Lower lobe of right lung (tissue), 2 donors: Measurements from ENCODE around the gene SMIM30. TPM values are rescaled to one million over a fixed set of nuclear protein-coding genes. Genes with fewer than 3 reads are reported as not detected.

Experiments used
- ATAC-seq, 2 donors: fragments of 200-7000 bp; cut with Tn5 transposase; one replicate each; pipeline ENCODE4 v1.9.1; 2020 to 2022; ENCODE audit warnings: mild to moderate bottlenecking in 2 of 2, moderate library complexity in 2 of 2
- DNase-seq: peaks from one replicate; pipeline ENCODE4 v3.0.0-alpha.2; 2020
- H3K27ac ChIP-seq: fragments of 200-600 bp; one replicate; pipeline ENCODE4 v1.8.0; 2022
- H3K27me3 ChIP-seq: fragments of 200-600 bp; one replicate; pipeline ENCODE4 v1.8.0; 2022; ENCODE audit warnings: low read depth
- H3K36me3 ChIP-seq: fragments of 200-600 bp; one replicate; pipeline ENCODE4 v1.8.0; 2022; ENCODE audit warnings: mild to moderate bottlenecking
- H3K4me1 ChIP-seq: fragments of 200-600 bp; one replicate; pipeline ENCODE4 v1.8.0; 2022
- H3K4me3 ChIP-seq: fragments of 200-600 bp; one replicate; pipeline ENCODE4 v1.8.0; 2022; ENCODE audit warnings: mild to moderate bottlenecking
- H3K9me3 ChIP-seq: fragments of 200-600 bp; one replicate; pipeline ENCODE4 v1.8.0; 2022
- CTCF ChIP-seq: fragments of 200-600 bp; IDR thresholded peaks from one replicate; pipeline ENCODE4 v1.8.0; 2022; ENCODE audit warnings: antibody characterized with exemption, mild to moderate bottlenecking
- intact Hi-C: fragments of 100-400 bp; cut with DNase I; formaldehyde crosslinking; loops from one replicate; pipeline ENCODE4 v1.11.0; 2022
- total RNA-seq: library from RNA; stranded (reverse); fragmentation: NEBNext Ultra II Directional; extraction: Animal tissue kit (Norgen Biotek cat#: 25700); gene quantifications from one replicate; pipeline ENCODE4 v1.2.1, GENCODE V29; 2021
- donor health status: DM: no; HTN: yes; CAD: no; lungs with severe emphysema.

SMIM30 gene
- total RNA-seq, 1 donor from 2014 or later: 55.6 TPM

GRCh38 chr7:113144817-113145216 lies 26.5 kb upstream of the SMIM30 start:
- intact Hi-C loops: no loop called here
- ATAC-seq: no peak
- no peak for DNase-seq
- Histone ChIP-seq H3K27me3 (no peaks in the 10 kb centered on the region), H3K27ac (no peak overlapping the region), H3K9me3 (no peaks in the 10 kb centered on the region), H3K4me3 (no peak overlapping the region), H3K36me3 (no peaks in the 10 kb centered on the region), H3K4me1 (no peaks in the 10 kb centered on the region)
- no peak for TF ChIP-seq CTCF

- intact Hi-C loops: no loop called here
- ATAC-seq (no peak), DNase-seq (no peak)
- H3K4me3 ChIP-seq: no peak overlapping the region
- no peaks in the 10 kb centered on the region for H3K4me1 ChIP-seq
- H3K27me3 ChIP-seq: no peaks in the 10 kb centered on the region
- no peak overlapping the region for H3K27ac ChIP-seq
- H3K36me3 ChIP-seq: no peaks in the 10 kb centered on the region
- no peaks in the 10 kb centered on the region for H3K9me3 ChIP-seq
- no peak for TF ChIP-seq CTCF
These were observed 25.3 kb upstream of the SMIM30 start for GRCh38 chr7:113143486-113144257.

- Histone ChIP-seq H3K4me3 (no peak overlapping the region), H3K4me1 (no peaks in the 10 kb centered on the region), H3K27me3 (no peaks in the 10 kb centered on the region), H3K36me3 (no peaks in the 10 kb centered on the region), H3K9me3 (no peaks in the 10 kb centered on the region), H3K27ac (no peak overlapping the region)
- DNase-seq: no peak
- no peak for ATAC-seq
- intact Hi-C loops: no loop called here
- TF ChIP-seq CTCF: no peak
These were observed 24.2 kb upstream of the SMIM30 start for GRCh38 chr7:113142385-113143119.

DNA sequence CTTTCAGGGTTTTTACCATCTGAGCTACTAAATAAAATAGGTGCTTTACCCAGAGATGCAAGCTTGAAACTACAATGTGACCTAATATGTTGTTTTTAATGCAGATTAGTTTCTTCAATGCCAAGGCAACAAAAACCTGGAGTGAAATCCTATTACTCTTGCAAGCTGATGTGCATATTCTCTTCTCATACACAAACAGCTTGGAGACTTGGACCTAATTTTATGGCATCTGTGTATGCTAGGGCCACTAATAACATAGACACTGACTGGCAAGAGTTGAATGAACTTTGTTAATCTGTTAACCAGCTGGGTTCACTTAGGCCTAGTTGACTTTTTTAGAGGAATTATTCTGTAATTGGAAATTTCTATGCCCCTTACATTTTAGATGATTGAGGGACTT lies 23.4 kb upstream of the SMIM30 start:
- ATAC-seq (no peak), DNase-seq (no peak)
- Histone ChIP-seq H3K4me1 (no peaks in the 10 kb centered on the region), H3K27me3 (no peaks in the 10 kb centered on the region), H3K27ac (no peak overlapping the region), H3K9me3 (no peaks in the 10 kb centered on the region), H3K36me3 (no peaks in the 10 kb centered on the region), H3K4me3 (no peak overlapping the region)
- no peak for TF ChIP-seq CTCF
- intact Hi-C loops: no loop called here

GRCh38 chr7:113140956-113141355 lies 22.6 kb upstream of the SMIM30 start:
- no peaks in the 10 kb centered on the region for H3K27me3 ChIP-seq
- no peaks in the 10 kb centered on the region for H3K36me3 ChIP-seq
- intact Hi-C loops: no loop called here
- no peaks in the 10 kb centered on the region for H3K4me1 ChIP-seq
- no peak for ATAC-seq
- no peaks in the 10 kb centered on the region for H3K9me3 ChIP-seq
- H3K27ac ChIP-seq: no peak overlapping the region
- no peak for DNase-seq
- no peak for TF ChIP-seq CTCF
- H3K4me3 ChIP-seq: no peak overlapping the region
